CD14-positive monocyte (primary cell): ENCODE data around the gene ADAMTSL3. TPM values are rescaled to one million over a fixed set of nuclear protein-coding genes. Genes with fewer than 3 reads are reported as not detected.

Experiments used
- DNase-seq, 3 donors: peaks; one replicate each; pipeline ENCODE4 v3.0.0-alpha.2; 2011 to 2022
- H2AFZ ChIP-seq: 2 replicates; pipeline ENCODE4 v1.6.0; 2012; ENCODE audit warnings: mild to moderate bottlenecking, low read depth, low read length, inconsistent platforms; ENCODE audit not compliant: insufficient read depth, poor library complexity, severe bottlenecking
- H3K27ac ChIP-seq, 2 donors: 1 replicate in 1 of 2; 2 replicates in 1 of 2; pipeline ENCODE4 v1.5.1; 2012 to 2013; ENCODE audit warnings: low read length in 2 of 2, control low read depth in 1 of 2, inconsistent platforms in 1 of 2, low read depth in 1 of 2, mild to moderate bottlenecking in 1 of 2
- H3K27me3 ChIP-seq, 2 donors: one replicate each; pipeline versions ENCODE4 v1.6.0 to v1.6.1; 2011 to 2013; ENCODE audit warnings: low read length in 2 of 2; ENCODE audit not compliant: control insufficient read depth in 2 of 2, insufficient read depth in 2 of 2
- H3K36me3 ChIP-seq, 2 donors: replicated peaks in 1 of 2; 1 replicate in 1 of 2; 2 replicates in 1 of 2; pipeline versions ENCODE4 v1.5.1 to v1.6.1; 2012 to 2013; ENCODE audit warnings: low read length in 2 of 2, control low read depth in 1 of 2, inconsistent platforms in 1 of 2, mild to moderate bottlenecking in 1 of 2; ENCODE audit not compliant: insufficient read depth in 2 of 2, control insufficient read depth in 1 of 2
- H3K4me1 ChIP-seq, 2 donors: 1 replicate in 1 of 2; 2 replicates in 1 of 2; pipeline versions ENCODE4 v1.5.1 to v1.6.1; 2012 to 2013; ENCODE audit warnings: low read length in 2 of 2, control low read depth in 1 of 2, inconsistent platforms in 1 of 2, mild to moderate bottlenecking in 1 of 2, moderate library complexity in 1 of 2; ENCODE audit not compliant: insufficient read depth in 2 of 2, control insufficient read depth in 1 of 2
- H3K4me2 ChIP-seq: replicated peaks from 2 replicates; pipeline ENCODE3; 2012; ENCODE audit warnings: low read length, moderate library complexity, mild to moderate bottlenecking; ENCODE audit not compliant: poor library complexity, severe bottlenecking; ENCODE audit errors: extremely low read depth
- H3K4me3 ChIP-seq, 3 experiments: fragments of 200-600 bp in 1 of 3; sonication (generic) in 1 of 3; replicated peaks in 1 of 3; 1 replicate in 2 of 3; 2 replicates in 1 of 3; pipeline ENCODE4 v1.5.1; 2011 to 2013; ENCODE audit warnings: low read length in 3 of 3, mild to moderate bottlenecking in 3 of 3, control low read depth in 2 of 3, low read depth in 2 of 3, inconsistent platforms in 1 of 3, moderate library complexity in 1 of 3
- H3K79me2 ChIP-seq: 2 replicates; pipeline ENCODE4 v1.6.0; 2012; ENCODE audit warnings: mild to moderate bottlenecking, control low read depth, inconsistent platforms, low read length, moderate library complexity; ENCODE audit not compliant: insufficient read depth
- H3K9ac ChIP-seq: 2 replicates; pipeline ENCODE4 v1.6.0; 2017; ENCODE audit warnings: low read length, mild to moderate bottlenecking; ENCODE audit not compliant: insufficient read depth, poor library complexity, severe bottlenecking
- H3K9me3 ChIP-seq, 2 donors: replicated peaks in 1 of 2; 1 replicate in 1 of 2; 2 replicates in 1 of 2; pipeline versions ENCODE4 v1.5.1 to v1.6.1; 2012 to 2013; ENCODE audit warnings: low read length in 2 of 2, control low read depth in 1 of 2; ENCODE audit not compliant: control insufficient read depth in 1 of 2, insufficient read depth in 1 of 2
- H4K20me1 ChIP-seq: 2 replicates; pipeline ENCODE4 v1.6.0; 2012; ENCODE audit warnings: mild to moderate bottlenecking, low read length, control low read depth, moderate library complexity; ENCODE audit not compliant: insufficient read depth
- H3K27ac Mint-ChIP-seq, 7 donors: one replicate each; pipeline ENCODE4 v1.8.0; 2020; ENCODE audit warnings: mild to moderate bottlenecking in 7 of 7, mixed read lengths in 7 of 7, moderate library complexity in 6 of 7, inconsistent platforms in 2 of 7
- H3K27me3 Mint-ChIP-seq, 3 donors: one replicate each; pipeline ENCODE4 v1.8.0; 2021 to 2022; ENCODE audit warnings: low read depth in 3 of 3, mild to moderate bottlenecking in 3 of 3, mixed read lengths in 3 of 3, moderate library complexity in 3 of 3, inconsistent platforms in 1 of 3
- H3K36me3 Mint-ChIP-seq, 2 donors: one replicate each; pipeline ENCODE4 v1.8.0; 2020; ENCODE audit warnings: mixed read lengths in 2 of 2, inconsistent platforms in 1 of 2, mild to moderate bottlenecking in 1 of 2
- H3K4me1 Mint-ChIP-seq: one replicate; pipeline ENCODE4 v1.8.0; 2020; ENCODE audit warnings: mild to moderate bottlenecking, mixed read lengths
- H3K4me3 Mint-ChIP-seq, 2 donors: one replicate each; pipeline ENCODE4 v1.8.0; 2020; ENCODE audit warnings: mild to moderate bottlenecking in 2 of 2, mixed read lengths in 2 of 2, moderate library complexity in 1 of 2
- H3K9me3 Mint-ChIP-seq, 7 donors: one replicate each; pipeline ENCODE4 v1.8.0; 2020 to 2022; ENCODE audit warnings: mixed read lengths in 7 of 7, mild to moderate bottlenecking in 6 of 7, moderate library complexity in 6 of 7, inconsistent platforms in 2 of 7
- CTCF ChIP-seq: fragments of 200-600 bp; IDR thresholded peaks from one replicate; pipeline ENCODE4 v1.8.0; 2022; ENCODE audit warnings: antibody characterized with exemption, mild to moderate bottlenecking
- WGBS: methylation state at CpG from one replicate; pipeline ENCODE4 v1.1.5; 2013; ENCODE audit warnings: missing lambda C conversion rate; ENCODE audit not compliant: insufficient coverage; 5-methylcytosine and 5-hydroxymethylcytosine counted together
- intact Hi-C, 2 donors: fragments of 100-400 bp; cut with micrococcal nuclease; formaldehyde crosslinking; loops; one replicate each; pipeline versions ENCODE4 v1.15.0 to v1.15.1; 2023
- polyA plus RNA-seq, 3 donors: library from polyadenylated mRNA; depleted of rRNA in 1 of 3; unstranded in 2 of 3; stranded (reverse) in 1 of 3; fragments of 300-500 nt in 2 of 3; fragments of >200 nt in 1 of 3; fragmentation: Illumina TruSeq in 2 of 3; gene quantifications; 1 replicate in 2 of 3; 2 replicates in 1 of 3; pipeline ENCODE4 v1.2.3, GENCODE V29; 2012 to 2021

ADAMTSL3 gene
- polyA plus RNA-seq, 3 donors: not detected

GRCh38 chr15:83631534-83631933 lies 22.4 kb upstream of the ADAMTSL3 start:
- H3K27ac ChIP-seq: no peak overlapping the region
- H3K9ac ChIP-seq: no peak overlapping the region
- no peak for DNase-seq
- H3K4me3 ChIP-seq: no peak overlapping the region
- H3K4me1 ChIP-seq: no peaks in the 10 kb centered on the region
- no peaks in the 10 kb centered on the region for H3K79me2 ChIP-seq
- H3K4me1 Mint-ChIP-seq: no peaks in the 10 kb centered on the region
- H3K27ac Mint-ChIP-seq: no peak overlapping the region
- no CpG with 5 or more reads among the region's 2 CpGs for WGBS
- H3K9me3 Mint-ChIP-seq: peaks cover 4 to 28% (median 15%) of the 10 kb centered on the region in 7 donors
- intact Hi-C loops: no loop called here
- no peak overlapping the region for H2AFZ ChIP-seq
- no peak for TF ChIP-seq CTCF
- H3K27me3 ChIP-seq: no peaks in the 10 kb centered on the region
- no peaks in the 10 kb centered on the region for H4K20me1 ChIP-seq
- H3K9me3 ChIP-seq: peaks cover 5 to 7% of the 10 kb centered on the region in 2 donors
- peaks cover 2 to 8% (median 3%) of the 10 kb centered on the region in 3 donors for H3K27me3 Mint-ChIP-seq
- no peak overlapping the region for H3K4me2 ChIP-seq
- no peak overlapping the region for H3K4me3 Mint-ChIP-seq
- no peaks in the 10 kb centered on the region for H3K36me3 ChIP-seq
- no peaks in the 10 kb centered on the region for H3K36me3 Mint-ChIP-seq

- intact Hi-C loops: no loop called here
- no peak overlapping the region for H3K27ac Mint-ChIP-seq
Measured at GRCh38 chr15:83643201-83643600, 10.7 kb upstream of the ADAMTSL3 start.

More at GRCh38 chr15:83643201-83643600, 10.7 kb upstream of the ADAMTSL3 start:
- H3K27ac ChIP-seq: no peak overlapping the region
- no peak for TF ChIP-seq CTCF
- Mint-ChIP-seq H3K9me3 (peaks cover 0 to 18% (median 9%) of the 10 kb centered on the region in 7 donors), H3K27me3 (peaks cover 0 to 3% (median 2%) of the 10 kb centered on the region in 3 donors), H3K4me1 (no peaks in the 10 kb centered on the region), H3K4me3 (no peak overlapping the region), H3K36me3 (no peaks in the 10 kb centered on the region)
- no peak overlapping the region for H3K9ac ChIP-seq
- no peaks in the 10 kb centered on the region for H3K27me3 ChIP-seq
- no peaks in the 10 kb centered on the region for H3K4me1 ChIP-seq
- H3K4me3 ChIP-seq: no peak overlapping the region
- no peaks in the 10 kb centered on the region for H3K79me2 ChIP-seq
- H2AFZ ChIP-seq: no peak overlapping the region
- DNase-seq: no peak
- no peaks in the 10 kb centered on the region for H4K20me1 ChIP-seq
- peaks cover 4 to 12% of the 10 kb centered on the region in 2 donors for H3K9me3 ChIP-seq
- H3K36me3 ChIP-seq: no peaks in the 10 kb centered on the region
- H3K4me2 ChIP-seq: no peak overlapping the region
